Sigmoid colon (tissue), 7 donors: ENCODE measurements around the gene CENPW. TPM values are rescaled to one million over a fixed set of nuclear protein-coding genes. Genes with fewer than 3 reads are reported as not detected.

Experiments used
- DNase-seq: peaks from one replicate; pipeline ENCODE4 v3.0.0-alpha.2; 2019
- H3K27ac ChIP-seq, 4 donors: fragments of 200-600 bp; sonication (generic); one replicate each; pipeline ENCODE4 v1.5.1; 2016 to 2019; ENCODE audit warnings: mild to moderate bottlenecking in 1 of 4
- H3K27me3 ChIP-seq, 3 donors: fragments of 200-600 bp; sonication (generic); one replicate each; pipeline ENCODE4 v1.5.1; 2019; ENCODE audit warnings: mild to moderate bottlenecking in 1 of 3
- H3K36me3 ChIP-seq, 4 donors: fragments of 200-600 bp; sonication (generic); one replicate each; pipeline ENCODE4 v1.5.1; 2016 to 2019
- H3K4me1 ChIP-seq, 4 donors: fragments of 200-600 bp; sonication (generic); one replicate each; pipeline ENCODE4 v1.5.1; 2017 to 2019
- H3K4me3 ChIP-seq, 4 donors: fragments of 200-600 bp; sonication (generic); one replicate each; pipeline ENCODE4 v1.5.1; 2017 to 2019; ENCODE audit warnings: mild to moderate bottlenecking in 2 of 4, moderate library complexity in 1 of 4
- H3K9me3 ChIP-seq, 4 donors: fragments of 200-600 bp in 3 of 4; sonication (generic) in 3 of 4; one replicate each; pipeline versions ENCODE4 v1.5.1 to v1.6.1; 2013 to 2019
- CTCF ChIP-seq, 4 experiments: fragments of 450-650 bp in 3 of 4; fragments of 200-600 bp in 1 of 4; IDR thresholded peaks; one replicate each; pipeline ENCODE4 v1.5.1; 2016 to 2019; ENCODE audit warnings: antibody characterized with exemption in 4 of 4, mild to moderate bottlenecking in 3 of 4, moderate library complexity in 2 of 4
- EP300 ChIP-seq, 4 donors: sonication (generic); formaldehyde crosslinking; IDR thresholded peaks; one replicate each; pipeline ENCODE4 v1.6.1; 2017; ENCODE audit warnings: antibody characterized with exemption in 4 of 4
- POLR2A ChIP-seq, 2 donors: fragments of 450-650 bp; IDR thresholded peaks; one replicate each; pipeline ENCODE4 v1.6.1; 2016; ENCODE audit warnings: antibody characterized with exemption in 2 of 2, mild to moderate bottlenecking in 2 of 2, moderate library complexity in 2 of 2
- POLR2AphosphoS5 ChIP-seq, 4 donors: sonication (generic); formaldehyde crosslinking; IDR thresholded peaks; one replicate each; pipeline ENCODE4 v1.6.1; 2017; ENCODE audit warnings: antibody characterized with exemption in 4 of 4
- WGBS, 2 donors: extraction: QIAGEN DNeasy Blood & Tissue Kit; methylation state at CpG; one replicate each; pipeline ENCODE4 v1.1.7; 2013; 5-methylcytosine and 5-hydroxymethylcytosine counted together
- intact Hi-C: fragments of 100-400 bp; cut with DNase I; formaldehyde crosslinking; loops from one replicate; pipeline ENCODE4 v1.15.1; 2023
- polyA plus RNA-seq, 3 donors: library from polyadenylated mRNA; stranded (reverse); fragments of 200-250 nt; gene quantifications; one replicate each; pipeline ENCODE4 v1.2.3, GENCODE V29; 2013
- total RNA-seq, 4 donors: library from RNA; depleted of rRNA; stranded (reverse); fragments of >200 nt; gene quantifications; one replicate each; pipeline ENCODE4 v1.1.0, GENCODE V29; 2016
- donor health status: healthy with polysubstance abuse.
- donor health status: Bipolar disorder and iron deficiency.
- donor health status: healthy.

CENPW gene
- total and polyA plus RNA-seq, 7 donors, result 1.9 to 37.1 (median 5.2) TPM

GRCh38 chr6:126383203-126383602, 43.3 kb downstream of the CENPW start:
- DNase-seq, result no peak
- Histone ChIP-seq H3K27ac (no peak overlapping the region), H3K9me3 (peaks cover 0 to 2% (median under 1%) of the 10 kb centered on the region in 4 donors), H3K27me3 (no peaks in the 10 kb centered on the region), H3K4me1 (peaks cover 0 to 20% (median 7%) of the 10 kb centered on the region in 4 donors), H3K4me3 (no peak overlapping the region), H3K36me3 (no peaks in the 10 kb centered on the region)
- TF ChIP-seq POLR2A (IDR thresholded peaks at IDR 0.05) (no peak), EP300 (IDR thresholded peaks at IDR 0.05) (no peak), CTCF (IDR thresholded peaks at IDR 0.05) (no peak), POLR2AphosphoS5 (IDR thresholded peaks at IDR 0.05) (no peak)
- intact Hi-C loops, result no loop called here

- H3K9me3 ChIP-seq, result peaks cover 0 to 2% (median under 1%) of the 10 kb centered on the region in 4 donors
- intact Hi-C loops, result no loop called here
- H3K4me3 ChIP-seq, result no peak overlapping the region
- H3K36me3 ChIP-seq, result no peaks in the 10 kb centered on the region
- H3K27me3 ChIP-seq, result no peaks in the 10 kb centered on the region
- no peak overlapping the region for H3K27ac ChIP-seq
- TF ChIP-seq EP300 (IDR thresholded peaks at IDR 0.05) (no peak), CTCF (IDR thresholded peaks at IDR 0.05) (no peak), POLR2A (IDR thresholded peaks at IDR 0.05) (no peak), POLR2AphosphoS5 (IDR thresholded peaks at IDR 0.05) (no peak)
- no peak for DNase-seq
- peaks cover 0 to under 1% (median 0%) of the 10 kb centered on the region in 4 donors for H3K4me1 ChIP-seq
- WGBS, 2 donors, result 93 to 97% methylated on average over 1 of the region's 1 CpG
Observed at GRCh38 chr6:126385536-126385935, 45.6 kb downstream of the CENPW start.

GRCh38 chr6:126388104-126388598, 48.2 kb downstream of the CENPW start:
- no peaks in the 10 kb centered on the region for H3K27me3 ChIP-seq
- H3K4me3 ChIP-seq, result no peak overlapping the region
- intact Hi-C loops, result no loop called here
- DNase-seq, result no peak
- TF ChIP-seq CTCF (IDR thresholded peaks at IDR 0.05) (no peak), EP300 (IDR thresholded peaks at IDR 0.05) (no peak), POLR2A (IDR thresholded peaks at IDR 0.05) (no peak), POLR2AphosphoS5 (IDR thresholded peaks at IDR 0.05) (no peak)
- peaks cover 0 to 5% (median 1%) of the 10 kb centered on the region in 4 donors for H3K9me3 ChIP-seq
- no peaks in the 10 kb centered on the region for H3K36me3 ChIP-seq
- 82 to 84% methylated on average over 3 of the region's 3 CpGs for WGBS, 2 donors
- no peaks in the 10 kb centered on the region for H3K4me1 ChIP-seq
- H3K27ac ChIP-seq, result no peak overlapping the region

- Histone ChIP-seq H3K9me3 (peaks cover 0 to 4% (median 0%) of the 10 kb centered on the region in 4 donors), H3K27ac (no peak overlapping the region), H3K4me3 (no peak overlapping the region), H3K27me3 (no peaks in the 10 kb centered on the region), H3K4me1 (no peaks in the 10 kb centered on the region), H3K36me3 (no peaks in the 10 kb centered on the region)
- no peak for DNase-seq
- TF ChIP-seq POLR2AphosphoS5 (IDR thresholded peaks at IDR 0.05), result no peak
- TF ChIP-seq CTCF (IDR thresholded peaks at IDR 0.05), result no peak
- TF ChIP-seq EP300 (IDR thresholded peaks at IDR 0.05), result no peak
- no peak for TF ChIP-seq POLR2A (IDR thresholded peaks at IDR 0.05)
- 49 to 64% methylated on average over 2 of the region's 2 CpGs for WGBS, 2 donors
- intact Hi-C loops, result no loop called here
Observed at GRCh38 chr6:126396131-126396530, 56.2 kb downstream of the CENPW start.
